Stimulated activated CD8-positive, alpha-beta memory T cell treated with anti-CD3 and anti-CD28 coated beads, Interleukin-15, amount 100 ng/mL, for 4 hours (primary cell): ENCODE measurements around the gene GPHN.

Source experiments
- DNase-seq, 2 donors: peaks; one replicate each; pipeline ENCODE4 v3.0.0-alpha.2; 2020; ENCODE audit warnings: low read depth in 2 of 2

The GPHN gene

DNA sequence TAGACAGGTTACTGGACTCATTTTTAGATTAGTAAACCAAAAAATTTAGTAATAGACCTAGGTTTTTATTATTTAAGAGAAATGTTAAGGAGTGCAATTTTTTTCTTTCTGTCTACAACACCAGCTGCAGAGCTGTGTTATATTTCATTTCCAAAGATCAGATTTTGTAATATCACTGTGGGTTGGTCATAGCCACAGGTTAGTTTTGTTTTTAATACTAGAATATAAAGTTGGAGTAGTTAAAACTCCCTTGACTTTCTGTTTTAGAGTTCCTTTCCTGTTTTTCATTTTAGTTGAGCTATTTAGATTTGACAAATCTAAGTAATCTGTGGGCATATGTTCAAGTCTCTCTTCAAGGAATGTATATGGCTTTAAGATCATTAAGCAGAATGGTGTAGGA is 650.6 kb downstream of the GPHN start:
- DNase-seq = no peak

DNA sequence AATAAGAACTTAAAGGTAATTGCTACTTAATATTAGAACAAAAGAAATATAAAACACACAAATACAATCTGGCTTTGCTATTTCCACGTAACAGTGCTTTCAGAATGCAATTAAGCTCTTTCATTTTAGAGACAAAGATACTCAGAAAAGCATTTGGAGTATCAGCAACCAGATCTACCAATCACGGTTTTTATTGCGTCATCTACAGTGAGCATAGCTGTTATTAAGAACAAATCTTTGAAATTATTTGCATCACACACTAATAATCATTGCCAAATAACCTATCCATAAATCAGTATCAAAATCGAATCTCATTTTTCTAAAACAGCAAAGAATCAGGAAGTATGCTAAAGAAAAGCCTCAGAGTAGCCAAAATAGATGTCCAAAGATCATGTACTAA is 654.4 kb downstream of the GPHN start:
- DNase-seq = no peak

DNA sequence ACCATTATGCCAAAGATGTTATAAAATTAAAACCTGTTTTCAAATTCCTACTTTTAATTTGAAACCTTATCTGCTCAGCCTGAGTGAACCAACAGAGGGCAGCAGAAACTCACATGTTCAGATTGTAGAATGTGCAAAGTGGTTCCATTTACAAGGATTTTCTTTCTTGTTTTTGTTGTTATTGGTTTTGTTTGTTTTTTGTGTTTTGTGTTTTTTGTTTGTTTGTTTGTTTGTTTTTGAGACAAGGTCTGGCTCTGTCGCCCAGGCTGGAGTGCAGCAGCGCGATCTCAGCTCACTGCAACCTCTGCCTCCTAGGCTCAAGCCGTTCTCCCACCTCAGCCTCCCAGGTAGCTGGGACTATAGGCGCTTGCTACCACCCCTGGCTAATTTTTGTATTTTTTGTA is 658.5 kb downstream of the GPHN start:
- no peak for DNase-seq

- DNase-seq = no peak
Observed at GRCh38 chr14:67167420-67168109, 659.6 kb downstream of the GPHN start.

DNA sequence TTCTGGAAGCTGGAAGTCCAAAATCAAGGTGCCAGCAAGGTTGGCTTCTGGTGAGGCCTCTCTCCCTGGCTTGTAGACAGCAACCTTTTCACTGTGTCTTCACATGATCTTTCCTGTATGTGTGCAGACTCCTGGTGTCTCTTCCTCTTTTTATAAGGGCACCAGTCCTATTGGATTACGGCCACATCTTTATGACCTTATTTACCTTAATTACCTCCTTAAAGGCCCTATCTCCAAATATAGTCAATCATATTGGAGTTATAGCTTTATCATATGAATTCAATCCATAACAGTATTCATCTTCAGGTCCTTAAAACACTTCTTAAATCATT is 660.1 kb downstream of the GPHN start:
- DNase-seq = no peak

DNA sequence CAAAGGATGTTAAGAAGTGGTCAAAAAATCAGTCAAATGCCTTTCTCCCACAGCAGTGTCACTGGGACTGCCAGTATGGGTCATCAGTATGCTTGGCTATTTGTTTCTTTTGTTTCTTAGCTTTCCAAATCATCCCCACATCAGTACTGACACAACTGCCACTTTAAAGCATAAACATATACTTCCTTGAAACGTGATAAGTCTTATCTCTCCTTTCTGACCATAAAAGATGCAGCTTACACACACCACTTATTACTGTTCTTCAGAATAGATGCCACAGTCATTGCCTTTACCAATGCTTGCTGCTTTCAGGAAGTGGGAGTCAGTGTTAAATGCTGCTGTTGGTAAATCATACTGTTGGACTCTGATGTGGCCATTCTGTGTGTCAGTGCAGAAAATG is 662.7 kb downstream of the GPHN start:
- no peak for DNase-seq

- DNase-seq = no peak
Observed at GRCh38 chr14:67172056-67172455, 664.1 kb downstream of the GPHN start.

DNA sequence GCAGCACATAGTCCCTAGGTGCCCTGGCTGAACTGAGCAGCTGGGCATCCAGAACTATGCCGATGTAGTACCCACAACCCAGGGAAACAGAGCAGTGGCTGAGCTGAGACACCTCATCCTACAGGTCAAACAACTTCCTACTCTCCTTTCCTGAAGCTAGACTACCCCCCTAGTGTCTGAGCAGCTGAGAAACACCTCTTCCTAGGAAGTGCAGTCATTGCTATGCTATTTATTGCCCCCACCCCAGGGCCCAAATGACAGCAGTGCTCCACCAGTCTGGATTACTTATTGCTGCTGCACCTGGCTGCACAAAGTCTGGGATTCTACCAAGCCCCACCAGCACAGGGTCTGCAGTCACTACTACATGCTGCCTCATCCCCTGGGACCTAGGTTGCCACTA is 664.6 kb downstream of the GPHN start:
- no peak for DNase-seq

GRCh38 chr14:67173719-67174118 is 665.8 kb downstream of the GPHN start:
- DNase-seq = no peak

DNA sequence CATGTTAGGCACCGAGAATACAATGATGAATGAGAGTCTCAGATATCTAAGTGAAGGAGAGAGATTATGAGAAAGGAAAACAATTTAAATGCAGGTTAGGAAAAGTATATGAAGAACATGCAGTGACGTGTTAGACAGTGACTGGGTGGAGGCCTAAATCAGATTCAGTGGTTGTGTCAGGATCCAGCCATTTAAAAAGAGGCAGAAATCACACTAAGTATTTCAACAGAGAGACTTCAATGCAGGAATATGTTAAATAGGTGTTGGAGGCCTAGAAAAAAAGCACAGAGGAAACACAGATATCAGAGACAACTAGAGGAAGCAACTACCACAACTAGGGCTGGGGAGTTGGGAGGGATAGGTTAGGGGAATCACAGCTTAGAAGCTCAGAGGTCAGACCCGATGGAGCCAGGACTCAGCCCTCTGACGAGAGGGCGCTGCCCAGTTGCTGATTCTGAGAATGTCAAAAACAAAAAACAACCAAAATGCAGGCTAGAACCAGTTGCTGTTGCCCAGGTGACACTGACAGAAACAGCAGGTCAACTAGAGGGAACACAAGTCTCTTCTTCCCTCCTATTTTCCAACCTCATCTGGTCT is 678.3 kb downstream of the GPHN start:
- DNase-seq = no peak

DNA sequence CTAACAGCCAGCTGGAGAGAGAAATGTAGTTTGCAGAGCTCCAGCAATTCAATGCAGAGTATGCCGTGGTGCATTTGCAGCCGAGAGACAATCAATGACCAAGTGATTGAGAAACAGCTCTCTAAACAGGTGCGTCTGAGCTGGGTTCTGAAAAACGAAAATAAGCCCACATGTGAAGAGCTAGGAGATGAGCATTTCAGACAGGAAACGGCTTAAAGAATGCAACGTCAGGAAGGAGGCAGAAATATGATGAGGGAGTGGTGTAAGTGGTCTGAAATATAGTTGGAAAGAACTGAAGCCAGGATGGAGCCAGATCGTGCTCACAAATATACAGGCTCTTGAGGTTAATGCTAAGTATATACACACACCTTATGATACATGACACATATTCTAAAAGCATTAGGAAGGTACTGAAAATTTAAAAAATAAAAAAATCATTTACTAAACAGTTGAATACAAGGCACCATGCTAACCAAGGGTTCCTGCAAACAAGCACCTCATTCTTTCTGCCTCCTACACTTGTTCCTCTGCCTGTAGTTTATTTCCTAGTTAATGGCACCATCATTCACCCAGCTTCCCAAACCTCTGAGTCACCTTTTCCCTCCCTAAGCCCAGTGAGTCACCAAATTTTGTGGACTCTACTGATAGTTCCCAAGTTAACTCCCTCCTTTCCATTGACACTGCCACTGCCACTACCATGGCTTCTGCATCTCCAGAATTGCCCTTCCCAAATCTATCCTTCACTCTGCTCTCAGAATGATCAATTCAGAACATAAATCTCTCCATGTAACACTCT is 679.0 kb downstream of the GPHN start:
- DNase-seq = no peak

- no peak for DNase-seq
Observed at GRCh38 chr14:67187826-67188225, 679.9 kb downstream of the GPHN start.

- no peak for DNase-seq
Observed at GRCh38 chr14:67188326-67188725, 680.4 kb downstream of the GPHN start.

DNA sequence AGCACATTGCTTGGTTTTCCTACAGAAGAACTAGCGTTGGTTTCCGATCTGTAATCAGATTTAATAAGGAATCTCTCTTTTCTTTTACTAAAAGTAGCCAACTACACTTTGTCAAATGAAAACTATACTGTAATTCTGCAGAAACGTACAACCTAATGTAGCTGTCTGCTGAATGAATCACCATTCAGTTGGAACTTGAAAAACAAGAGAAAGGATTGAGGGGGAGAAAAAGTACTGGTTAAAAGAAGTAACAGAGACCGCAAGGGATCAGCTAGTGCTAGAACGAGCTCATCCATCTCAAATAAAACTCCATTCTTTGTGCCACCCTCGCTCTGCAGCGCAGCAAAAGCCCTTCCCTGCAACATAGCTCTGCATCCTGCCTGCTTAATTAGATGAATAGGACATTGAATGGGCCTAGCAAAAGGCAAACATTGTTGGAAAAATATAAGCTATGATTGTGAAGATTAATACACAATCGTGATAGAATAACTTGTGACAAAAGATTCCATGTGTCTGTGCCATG is 683.9 kb downstream of the GPHN start:
- DNase-seq = no peak

DNA sequence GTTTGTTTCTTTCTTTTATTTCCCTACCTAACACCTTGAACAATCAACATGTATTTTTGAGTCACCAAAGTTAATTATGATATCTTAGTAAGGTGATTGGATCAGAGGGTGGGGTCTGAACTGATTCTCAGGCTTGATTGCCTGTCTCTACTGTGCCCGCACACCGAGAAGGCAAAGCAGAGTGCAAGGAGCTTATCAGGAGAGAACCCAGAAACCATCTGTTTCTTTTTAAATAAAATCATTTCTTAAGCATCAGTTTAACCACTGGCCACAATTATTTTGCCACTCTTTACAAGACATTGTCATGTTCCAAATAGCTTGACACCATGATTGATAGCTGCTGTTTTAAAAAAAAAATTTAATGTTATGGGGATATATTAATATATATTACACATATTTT is 684.4 kb downstream of the GPHN start:
- DNase-seq = no peak

GRCh38 chr14:67195279-67195678 is 687.3 kb downstream of the GPHN start:
- DNase-seq = no peak

GRCh38 chr14:67199016-67199415 is 691.1 kb downstream of the GPHN start:
- no peak for DNase-seq

DNA sequence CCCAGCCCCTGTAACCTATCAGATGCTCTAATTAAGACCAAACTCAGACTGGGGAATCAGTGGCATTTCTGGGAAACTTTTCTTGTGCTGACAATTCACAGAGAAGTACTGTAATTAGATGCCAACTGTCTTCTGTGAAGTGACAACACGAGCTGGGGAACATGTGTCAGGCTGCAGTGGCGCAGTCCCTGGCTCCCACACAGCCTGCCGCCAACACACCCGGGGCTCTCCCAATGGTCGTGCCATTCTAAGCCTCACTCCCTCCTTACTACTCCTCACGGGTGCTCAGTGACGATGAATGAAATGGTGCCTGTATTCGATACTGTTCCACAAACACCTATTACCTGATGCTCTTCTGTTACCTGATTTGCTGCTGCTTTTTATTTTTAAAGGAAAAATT is 699.9 kb downstream of the GPHN start:
- DNase-seq = no peak

- no peak for DNase-seq
Observed at GRCh38 chr14:67218126-67218525, 710.2 kb downstream of the GPHN start.

- no peak for DNase-seq
Observed at GRCh38 chr14:67221248-67221981, 713.5 kb downstream of the GPHN start.

GRCh38 chr14:67221982-67222328 is 714.0 kb downstream of the GPHN start:
- DNase-seq = no peak

- no peak for DNase-seq
Observed at GRCh38 chr14:67225523-67225922, 717.6 kb downstream of the GPHN start.
